Urothelium cell line (cell line): ENCODE measurements around the gene ARFGEF3.
"Not testable (repeated sequence)": the region's sequence is repeated elsewhere in the genome, so short reads cannot be mapped to it uniquely, and the experiment has no call there.

Experiments used
- DNase-seq: peaks from one replicate; pipeline ENCODE4 v3.0.0; 2011; ENCODE audit warnings: low spot score, mixed read lengths
- FAIRE-seq: peaks from 2 replicates; lab custom pipeline; 2011; peaks lifted over from hg19 to GRCh38; lab: Jason Lieb, UNC

Gene ARFGEF3

DNA sequence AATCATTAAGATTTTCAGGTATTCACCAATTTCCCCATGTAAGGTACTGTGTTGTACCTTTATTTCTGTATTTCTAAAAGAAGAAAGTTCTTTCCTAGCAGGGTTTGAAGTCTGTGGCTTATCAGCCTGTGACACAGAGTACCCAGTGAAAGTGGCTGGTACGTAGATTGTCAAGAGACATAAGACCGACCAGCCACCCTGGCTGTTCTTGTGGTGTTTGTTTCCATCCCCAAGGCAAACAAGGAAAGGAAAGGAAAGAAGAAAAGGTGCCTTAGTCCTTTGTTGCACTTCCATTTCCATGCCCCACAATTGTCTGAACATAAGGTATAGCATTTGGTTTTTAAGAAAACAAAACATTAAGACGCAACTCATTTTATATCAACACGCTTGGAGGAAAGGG is 175.3 kb downstream of the ARFGEF3 start:
- DNase-seq, result no peak
- FAIRE-seq, result no peak

DNA sequence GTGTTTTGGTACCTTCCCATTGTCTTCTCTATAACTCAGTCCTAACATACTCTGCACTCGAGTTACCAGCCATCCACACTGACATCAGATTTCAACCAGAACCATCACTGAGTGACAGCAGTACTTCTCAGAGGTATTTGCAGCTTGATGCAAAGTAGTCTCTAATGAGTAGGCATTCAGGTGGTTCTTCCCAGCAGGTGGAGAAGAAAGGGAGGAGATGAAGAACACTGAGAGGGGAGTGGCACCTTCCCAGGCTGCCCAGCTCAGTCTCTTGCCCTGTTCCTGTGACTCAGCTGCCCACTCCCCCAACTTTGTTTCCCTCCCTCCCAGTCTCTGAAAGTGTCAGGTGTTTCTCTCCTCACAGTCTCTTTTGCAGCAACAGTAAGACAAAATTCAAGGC is 177.3 kb downstream of the ARFGEF3 start:
- DNase-seq (no peak), FAIRE-seq (no peak)

GRCh38 chr6:138341176-138341575 is 179.4 kb downstream of the ARFGEF3 start:
- FAIRE-seq (no peak), DNase-seq (no peak)

GRCh38 chr6:138343112-138343511 is 181.4 kb downstream of the ARFGEF3 start:
- no peak for FAIRE-seq

DNA sequence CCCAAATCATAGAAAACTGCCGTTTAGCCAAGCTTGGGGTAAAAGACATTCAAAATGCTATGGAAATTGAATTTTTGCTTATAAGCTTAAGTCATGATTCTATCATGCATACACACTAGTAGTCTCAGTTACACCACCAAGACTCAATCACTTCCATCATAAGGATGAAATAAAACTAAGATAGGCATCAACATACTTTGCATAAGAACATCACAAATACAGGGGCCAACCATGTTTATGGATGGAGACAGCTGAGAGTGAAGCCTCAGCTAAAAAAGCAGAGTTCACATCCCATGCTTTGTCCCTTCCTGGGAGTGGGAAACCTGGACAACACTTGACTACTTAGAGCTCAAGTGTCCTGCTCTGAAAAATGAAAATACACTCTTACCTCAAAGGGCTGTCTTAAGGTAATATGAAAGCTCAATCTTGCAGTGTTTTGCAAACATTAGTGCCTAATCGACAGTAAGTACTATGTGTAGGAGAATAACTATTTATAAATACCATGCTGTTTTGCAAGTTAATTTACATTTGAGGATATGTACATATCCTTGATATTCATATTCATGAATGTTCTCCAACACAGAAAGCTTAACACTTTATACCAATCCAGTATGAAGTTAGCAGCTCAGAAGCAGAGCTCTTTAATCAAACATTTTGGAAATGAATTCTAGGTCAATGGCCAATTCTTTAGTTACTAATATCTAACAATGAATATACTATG is 184.0 kb downstream of the ARFGEF3 start:
- FAIRE-seq, result no peak
- no peak for DNase-seq

More at GRCh38 chr6:138343112-138343511, 181.4 kb downstream of the ARFGEF3 start:
- no peak for DNase-seq

DNA sequence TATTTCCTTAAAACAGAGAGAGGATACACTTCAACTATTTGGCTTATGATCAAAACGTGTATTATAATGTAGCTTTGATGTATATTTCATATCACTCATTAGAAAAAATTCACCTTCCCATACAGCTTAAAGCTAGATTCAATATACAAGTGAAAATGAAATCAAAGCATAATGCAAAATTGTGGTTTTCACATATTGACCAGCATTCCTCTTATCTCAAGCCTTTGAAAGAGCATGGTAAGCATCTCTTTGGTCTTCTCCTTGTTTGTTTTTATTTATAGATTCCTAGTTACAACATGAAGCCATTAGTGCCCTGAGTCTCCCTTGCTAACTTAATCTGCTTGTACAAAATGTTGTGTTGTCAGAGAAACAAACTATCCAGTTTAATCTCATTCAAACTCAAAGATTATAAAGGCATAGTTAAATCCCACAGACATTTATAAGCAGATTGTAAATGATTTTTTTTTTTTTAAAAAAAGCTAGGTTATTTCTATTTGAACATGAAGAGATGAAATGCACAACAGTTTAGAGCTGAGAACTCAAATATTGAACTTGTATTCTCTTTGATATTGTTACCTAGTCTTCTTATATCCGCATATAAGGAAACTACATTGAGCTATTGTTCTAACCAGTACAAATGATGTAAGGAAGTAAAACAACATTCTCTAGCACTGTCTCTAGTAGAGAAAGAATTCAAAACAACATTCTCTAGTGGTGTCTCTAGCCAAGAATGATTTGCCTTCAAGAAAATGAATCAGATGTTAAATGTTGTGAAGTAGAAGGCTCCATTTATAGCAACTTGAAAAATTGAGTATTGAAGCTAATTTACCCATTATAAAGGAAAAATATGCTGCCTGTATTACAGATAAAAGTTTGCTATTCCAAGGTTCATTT is 184.8 kb downstream of the ARFGEF3 start:
- DNase-seq (no peak), FAIRE-seq (no peak)

- FAIRE-seq, result no peak
- DNase-seq, result no peak
Observed at GRCh38 chr6:138347864-138348263, 186.1 kb downstream of the ARFGEF3 start.

GRCh38 chr6:138349891-138350290 is 188.2 kb downstream of the ARFGEF3 start:
- FAIRE-seq (no peak), DNase-seq (no peak)

DNA sequence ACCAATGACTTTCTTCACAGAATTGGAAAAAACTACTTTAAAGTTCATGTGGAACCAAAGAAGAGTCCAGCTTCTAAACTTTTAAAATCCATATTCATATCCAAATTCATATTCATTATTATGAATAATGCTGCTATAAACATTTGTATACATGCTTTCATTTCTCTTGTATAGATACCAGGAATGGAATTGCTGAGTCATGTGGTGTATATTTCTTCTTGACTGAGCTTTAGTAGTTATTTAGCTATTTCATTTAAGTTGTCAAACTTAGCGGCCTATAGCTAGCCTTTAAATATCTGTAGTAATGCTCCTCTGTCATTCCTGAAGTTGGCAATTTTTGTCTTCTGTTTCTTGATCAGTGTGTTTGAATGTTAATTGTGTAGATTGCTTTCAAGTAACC is 196.2 kb downstream of the ARFGEF3 start:
- DNase-seq (no peak), FAIRE-seq (no peak)

GRCh38 chr6:138368684-138369083 is 206.9 kb downstream of the ARFGEF3 start:
- DNase-seq, FAIRE-seq: not testable (repeated sequence)

GRCh38 chr6:138370631-138371451 is 209.1 kb downstream of the ARFGEF3 start:
- DNase-seq (no peak), FAIRE-seq (no peak)

- FAIRE-seq (no peak), DNase-seq (no peak)
Observed at GRCh38 chr6:138371452-138371711, 209.6 kb downstream of the ARFGEF3 start.

DNA sequence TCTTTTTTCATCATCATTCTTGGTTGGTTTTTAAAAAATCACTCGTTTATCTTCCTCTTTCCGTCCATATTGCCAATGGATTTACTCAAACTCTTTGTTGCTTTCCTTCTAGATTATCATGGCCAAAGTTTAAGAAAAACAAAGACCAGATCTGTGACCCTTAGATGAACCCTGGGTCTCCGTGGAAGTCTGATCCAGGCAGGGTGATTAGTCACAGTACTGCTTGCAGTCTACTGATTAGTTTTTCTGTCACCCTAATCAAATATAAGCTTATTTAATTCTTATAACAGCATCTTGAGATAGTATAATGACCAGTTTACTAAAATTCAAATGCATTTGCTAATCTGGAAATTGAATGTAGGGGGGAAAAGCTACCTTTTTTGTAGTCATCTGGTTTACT is 210.0 kb downstream of the ARFGEF3 start:
- DNase-seq (no peak), FAIRE-seq (no peak)

GRCh38 chr6:138372711-138373463 is 211.1 kb downstream of the ARFGEF3 start:
- FAIRE-seq (no peak), DNase-seq (no peak)

DNA sequence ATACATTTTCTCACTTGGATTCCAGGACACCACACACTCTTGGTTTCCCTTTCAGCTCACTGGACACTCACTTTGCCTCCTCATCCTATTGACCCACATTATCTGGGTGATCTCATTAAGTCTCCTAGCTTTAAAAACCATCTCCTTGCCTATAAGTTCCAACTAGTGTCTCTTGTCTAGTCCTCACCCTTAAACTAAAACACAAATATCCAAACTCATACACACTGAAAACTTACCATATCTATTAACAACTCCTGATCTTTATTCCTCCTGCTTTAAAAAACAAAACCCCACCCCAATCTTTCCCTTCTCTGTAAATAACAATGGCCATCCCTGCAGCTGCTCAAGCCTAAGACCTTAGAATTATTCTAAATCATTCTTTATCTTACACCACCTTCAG is 212.5 kb downstream of the ARFGEF3 start:
- FAIRE-seq (no peak), DNase-seq (no peak)

DNA sequence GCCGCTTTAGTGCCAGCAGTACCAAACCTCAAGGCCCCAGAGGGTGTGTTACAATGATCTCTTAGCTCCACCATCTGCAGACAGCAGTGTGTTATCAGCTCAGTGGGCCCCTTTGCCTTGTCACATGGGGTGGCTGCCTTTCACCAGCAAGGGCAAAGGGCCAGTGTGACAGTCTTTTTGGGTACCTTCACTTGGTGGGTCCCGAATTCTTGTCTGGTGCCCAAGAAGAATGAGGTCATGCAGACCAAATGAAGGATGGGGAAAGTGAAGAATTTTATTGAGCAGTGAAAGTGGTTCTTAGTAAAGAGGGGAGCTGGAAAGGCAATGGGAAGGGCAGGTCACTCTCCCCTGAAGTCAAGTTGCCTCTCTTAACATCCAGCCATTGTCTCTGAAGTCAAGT is 213.1 kb downstream of the ARFGEF3 start:
- FAIRE-seq, result no peak
- no peak for DNase-seq

DNA sequence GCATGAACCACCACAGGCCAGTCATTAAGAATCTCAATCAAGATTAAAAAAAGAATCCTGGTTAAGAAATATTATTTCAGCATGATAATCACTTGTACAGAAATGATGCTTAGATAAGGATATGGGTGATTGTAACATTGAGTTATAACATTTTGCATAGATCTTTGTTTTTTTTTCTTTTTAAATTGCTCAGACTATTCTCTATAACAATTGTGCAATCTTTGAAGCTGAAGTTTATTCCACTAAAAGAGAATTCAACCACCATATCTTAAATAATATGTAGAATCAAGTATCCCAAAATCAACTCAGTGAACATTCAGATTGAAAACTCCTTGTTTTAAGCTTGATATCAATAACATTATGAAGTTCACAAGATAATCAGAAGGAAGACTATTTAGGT is 215.3 kb downstream of the ARFGEF3 start:
- no peak for FAIRE-seq

GRCh38 chr6:138377844-138378243 is 216.1 kb downstream of the ARFGEF3 start, which contains the start of gene SMIM28:
Gene SMIM28 (plus strand): TSS chr6:138377905. CDS start chr6:138378073, 168 bp downstream.
- DNase-seq (no peak), FAIRE-seq (no peak)

More for the DNA sequence above, 215.3 kb downstream of the ARFGEF3 start:
- no peak for DNase-seq

- FAIRE-seq (no peak), DNase-seq (no peak)
Observed at GRCh38 chr6:138378463-138378862, 216.7 kb downstream of the ARFGEF3 start.

- FAIRE-seq, result no peak
- no peak for DNase-seq
Observed at GRCh38 chr6:138382498-138383265, 220.9 kb downstream of the ARFGEF3 start.
